Measurements from ENCODE around the gene CYP2S1. TPM values are rescaled to one million over a fixed set of nuclear protein-coding genes. Genes with fewer than 3 reads are reported as not detected.

The CYP2S1 gene
- polyA plus RNA-seq, 6 donors from 2014 or later: not detected

DNA sequence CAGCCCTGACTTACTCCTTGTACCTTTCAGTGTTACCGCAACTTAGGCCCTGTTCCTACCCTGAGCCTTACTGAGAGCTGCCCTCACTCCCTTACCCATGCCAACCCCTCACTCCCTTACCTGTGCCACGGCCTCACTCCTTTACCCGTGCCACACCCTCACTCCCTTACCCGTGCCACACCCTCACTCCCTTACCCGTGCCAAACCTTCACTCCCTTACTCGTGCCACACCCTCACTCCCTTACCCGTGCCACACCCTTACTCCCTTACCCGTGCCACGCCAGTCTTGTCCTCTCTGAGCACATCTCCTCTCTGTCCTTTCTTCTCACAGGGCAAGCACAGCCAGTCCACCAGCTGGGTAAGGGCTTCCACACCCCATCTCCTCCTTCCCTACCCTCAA lies 46.3 kb downstream of the CYP2S1 start:
- peaks cover 0 to 9% (median 0%) of the 10 kb centered on the region in 3 donors for H3K27me3 Mint-ChIP-seq
- H3K4me3 Mint-ChIP-seq: no peak overlapping the region
- DNase-seq (no peak), ATAC-seq (ENCODE audit: low read depth in 2 of 2) (no peak)
- H3K9me3 Mint-ChIP-seq: peaks cover 0 to 5% (median 0%) of the 10 kb centered on the region in 7 donors
- peak overlapping the region in 2 of 6 donors; percentile 18 to 48 for H3K27ac Mint-ChIP-seq
- H3K36me3 Mint-ChIP-seq: no peaks in the 10 kb centered on the region
- H3K4me1 Mint-ChIP-seq: no peaks in the 10 kb centered on the region

DNA sequence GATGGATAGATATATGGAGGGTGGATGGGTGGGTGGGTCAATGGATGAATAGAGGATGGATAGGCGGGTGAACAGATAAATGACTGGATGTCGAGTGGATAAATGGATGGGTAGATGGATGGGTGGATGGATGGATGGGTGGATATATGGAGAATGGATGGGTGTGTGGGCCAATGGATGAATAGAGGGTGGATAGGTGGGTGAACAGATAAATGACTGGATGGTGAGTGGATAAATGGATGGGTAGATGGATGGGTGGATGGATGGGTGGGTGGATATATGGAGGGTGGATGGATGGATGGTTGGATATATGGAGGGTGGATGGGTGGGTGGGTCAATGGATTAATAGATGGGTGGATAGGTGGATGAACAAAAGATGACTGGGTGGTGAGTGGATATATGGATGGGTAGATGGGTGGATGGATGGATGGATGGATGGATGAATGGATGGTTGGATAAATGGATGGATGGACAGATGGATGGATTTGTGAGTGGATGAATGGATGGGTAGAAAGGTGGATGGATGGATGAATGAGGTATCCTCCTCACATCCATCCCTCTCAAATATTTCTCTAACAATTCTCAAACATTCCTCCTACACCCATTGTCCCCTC lies 47.0 kb downstream of the CYP2S1 start:
- no peaks in the 10 kb centered on the region for H3K4me1 Mint-ChIP-seq
- peaks cover 0 to 5% (median 0%) of the 10 kb centered on the region in 7 donors for H3K9me3 Mint-ChIP-seq
- H3K4me3 Mint-ChIP-seq: no peak overlapping the region
- peaks cover 0 to 9% (median 0%) of the 10 kb centered on the region in 3 donors for H3K27me3 Mint-ChIP-seq
- H3K36me3 Mint-ChIP-seq: no peaks in the 10 kb centered on the region
- H3K27ac Mint-ChIP-seq: no peak overlapping the region
- ATAC-seq (ENCODE audit: low read depth in 2 of 2): no peak
- no peak for DNase-seq

DNA sequence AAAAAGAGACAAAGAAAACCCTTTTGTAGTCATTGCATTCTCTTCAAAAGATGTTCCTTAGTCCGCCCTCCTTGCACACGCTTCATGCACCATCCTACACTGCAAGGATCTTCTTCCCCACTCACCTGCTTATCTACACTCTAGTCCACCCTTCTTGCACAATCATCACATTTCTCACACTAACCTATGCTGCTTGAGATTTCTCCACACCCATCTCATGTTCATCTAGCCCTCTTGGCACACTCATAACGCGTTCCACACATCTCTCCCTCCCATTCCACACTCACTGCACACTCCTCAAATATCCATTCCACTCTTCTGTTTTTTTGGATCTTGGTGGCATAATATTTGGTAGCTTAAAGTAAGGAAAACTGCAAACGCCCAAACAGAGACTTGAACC lies 48.8 kb downstream of the CYP2S1 start:
- Mint-ChIP-seq H3K36me3 (no peaks in the 10 kb centered on the region), H3K9me3 (peaks cover 0 to 5% (median 0%) of the 10 kb centered on the region in 7 donors), H3K27me3 (peaks cover 0 to 9% (median 0%) of the 10 kb centered on the region in 3 donors), H3K4me3 (no peak overlapping the region), H3K4me1 (no peaks in the 10 kb centered on the region), H3K27ac (no peak overlapping the region)
- DNase-seq (no peak), ATAC-seq (ENCODE audit: low read depth in 2 of 2) (no peak)

DNA sequence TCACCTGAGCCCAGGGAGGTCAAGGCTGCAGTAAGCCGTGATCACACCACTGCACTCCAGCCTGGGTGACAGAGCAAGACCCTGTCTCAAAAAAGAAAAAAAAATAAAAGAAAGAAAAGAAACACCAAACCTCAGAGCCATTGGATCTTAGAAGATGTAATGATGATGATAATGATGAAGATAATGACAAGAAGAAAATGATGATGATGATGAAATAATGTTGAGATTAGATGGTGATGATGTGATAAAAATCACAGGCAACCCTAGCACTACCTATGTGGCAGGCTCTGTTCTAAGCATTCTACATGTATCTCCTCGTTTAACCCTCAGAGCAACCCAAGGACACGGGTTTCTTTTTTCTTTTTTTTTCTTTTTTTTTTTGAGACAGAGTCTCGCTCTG lies 51.1 kb downstream of the CYP2S1 start:
- Mint-ChIP-seq H3K4me3 (no peak overlapping the region), H3K9me3 (peaks cover 0 to 5% (median 0%) of the 10 kb centered on the region in 7 donors), H3K27me3 (peaks cover 0 to 7% (median 7%) of the 10 kb centered on the region in 3 donors), H3K4me1 (no peaks in the 10 kb centered on the region), H3K27ac (no peak overlapping the region), H3K36me3 (no peaks in the 10 kb centered on the region)
- ATAC-seq (ENCODE audit: low read depth in 2 of 2) (no peak), DNase-seq (no peak)

DNA sequence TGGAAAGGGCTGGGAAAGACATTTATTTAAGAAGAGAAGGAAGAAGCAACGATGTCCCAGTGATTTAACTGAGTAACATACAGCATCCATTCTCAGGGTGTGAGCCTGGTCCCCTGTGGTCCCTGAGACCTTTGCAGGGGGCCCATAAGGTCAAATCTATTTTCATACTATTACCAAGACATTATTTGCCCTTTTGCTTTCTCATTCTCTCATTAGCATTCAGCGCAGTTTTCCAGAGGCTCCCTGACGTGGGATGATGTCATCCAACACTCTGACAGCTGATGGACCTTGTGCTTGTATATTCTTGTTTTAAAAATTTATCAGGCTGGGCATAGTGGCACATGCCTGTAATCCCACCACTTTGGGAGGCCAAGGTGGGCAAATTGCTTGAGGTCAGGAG lies 52.8 kb downstream of the CYP2S1 start:
- H3K36me3 Mint-ChIP-seq: no peaks in the 10 kb centered on the region
- H3K27me3 Mint-ChIP-seq: peaks cover 0 to 14% (median 7%) of the 10 kb centered on the region in 3 donors
- H3K4me1 Mint-ChIP-seq: no peaks in the 10 kb centered on the region
- ATAC-seq (ENCODE audit: low read depth in 2 of 2): no peak
- H3K27ac Mint-ChIP-seq: no peak overlapping the region
- no peaks in the 10 kb centered on the region for H3K9me3 Mint-ChIP-seq
- DNase-seq: no peak
- H3K4me3 Mint-ChIP-seq: no peak overlapping the region

DNA sequence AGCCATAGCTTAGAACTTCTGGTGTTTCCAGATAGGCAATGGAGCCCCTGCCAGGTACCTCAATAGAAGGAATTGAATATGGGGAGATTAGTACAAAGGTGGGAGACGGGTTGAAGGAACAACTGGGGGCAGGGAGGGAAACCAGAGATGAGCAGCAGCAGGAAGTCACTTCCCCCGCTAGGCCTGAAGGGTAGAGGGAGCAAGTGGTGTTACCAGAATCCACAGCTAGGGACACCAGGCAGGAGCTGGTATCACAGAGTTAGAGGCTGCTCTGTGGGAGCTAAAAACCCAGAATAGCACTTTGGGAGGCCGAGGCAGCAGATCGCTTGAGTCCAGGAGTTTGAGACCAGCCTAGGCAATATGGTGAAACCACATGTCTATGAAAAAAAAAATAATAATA lies 55.9 kb downstream of the CYP2S1 start:
- no peaks in the 10 kb centered on the region for H3K9me3 Mint-ChIP-seq
- H3K27me3 Mint-ChIP-seq: peaks cover 0 to 38% (median 27%) of the 10 kb centered on the region in 3 donors
- no peak overlapping the region for H3K4me3 Mint-ChIP-seq
- H3K36me3 Mint-ChIP-seq: no peaks in the 10 kb centered on the region
- peak overlapping the region in 1 of 6 donors; percentile 75 for H3K27ac Mint-ChIP-seq
- DNase-seq (no peak), ATAC-seq (ENCODE audit: low read depth in 2 of 2) (no peak)
- no peaks in the 10 kb centered on the region for H3K4me1 Mint-ChIP-seq

DNA sequence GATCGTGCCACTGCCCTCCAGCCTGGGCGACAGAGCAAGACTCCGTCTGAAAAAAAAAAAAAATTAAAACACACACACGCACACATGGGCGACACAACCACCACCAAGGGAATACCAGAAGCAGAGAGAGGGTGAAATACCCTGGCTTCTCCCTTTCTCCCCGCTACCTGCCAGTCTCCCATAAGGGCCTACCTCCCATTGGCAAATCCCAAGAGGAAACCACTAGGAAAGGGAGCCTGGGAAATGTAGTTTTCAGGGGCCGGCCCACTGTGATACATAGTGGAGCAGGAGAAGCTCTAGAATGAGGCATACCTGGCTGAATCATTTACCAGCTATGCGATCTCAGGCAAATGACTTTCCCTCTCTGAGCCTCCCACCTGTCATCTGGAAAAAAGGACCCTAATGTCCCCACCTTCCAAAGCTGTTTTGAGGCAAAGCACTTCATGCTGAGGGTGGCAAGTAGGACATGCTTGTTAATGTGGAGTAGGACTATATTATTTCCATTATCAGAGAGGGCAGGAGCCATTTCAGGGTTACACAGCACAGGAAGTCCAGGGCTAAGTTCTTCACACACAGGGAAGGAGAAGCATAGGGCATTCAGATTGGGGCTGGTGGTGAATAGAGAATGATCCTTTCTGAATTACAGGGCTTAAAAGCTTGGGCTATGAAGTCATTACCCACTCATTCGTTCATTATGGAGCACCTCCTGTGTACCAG lies 56.8 kb downstream of the CYP2S1 start:
- H3K36me3 Mint-ChIP-seq: no peaks in the 10 kb centered on the region
- H3K27me3 Mint-ChIP-seq: peaks cover 0 to 40% (median 30%) of the 10 kb centered on the region in 3 donors
- H3K4me3 Mint-ChIP-seq: no peak overlapping the region
- no peaks in the 10 kb centered on the region for H3K4me1 Mint-ChIP-seq
- no peak for ATAC-seq (ENCODE audit: low read depth in 2 of 2)
- DNase-seq: no peak
- peak overlapping the region in 1 of 6 donors; percentile 64 for H3K27ac Mint-ChIP-seq
- no peaks in the 10 kb centered on the region for H3K9me3 Mint-ChIP-seq

DNA sequence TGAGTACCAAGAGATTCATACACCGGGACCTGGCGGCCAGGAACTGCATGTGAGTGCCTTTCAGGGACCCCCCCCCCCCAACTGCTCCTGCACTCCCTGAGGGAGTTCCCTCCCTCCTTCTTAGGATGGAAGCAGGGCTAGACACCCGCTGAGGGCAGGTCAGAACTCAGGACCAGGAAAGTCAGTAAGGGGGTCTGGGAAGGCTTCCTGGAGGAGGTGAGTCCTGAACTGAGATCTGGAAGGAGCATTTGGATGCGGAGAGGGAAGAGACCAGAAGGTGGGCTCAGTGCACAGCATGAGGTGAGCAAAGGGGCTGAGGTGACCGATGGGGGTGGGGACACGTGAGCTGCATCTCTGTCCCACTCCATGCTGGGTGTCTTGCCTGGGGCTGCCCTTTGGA lies 60.6 kb downstream of the CYP2S1 start:
- Mint-ChIP-seq H3K4me3 (no peak overlapping the region), H3K36me3 (no peaks in the 10 kb centered on the region), H3K9me3 (no peaks in the 10 kb centered on the region), H3K27me3 (peaks cover 0 to 33% (median 26%) of the 10 kb centered on the region in 3 donors), H3K4me1 (no peaks in the 10 kb centered on the region), H3K27ac (no peak overlapping the region)
- DNase-seq (no peak), ATAC-seq (ENCODE audit: low read depth in 2 of 2) (no peak)

DNA sequence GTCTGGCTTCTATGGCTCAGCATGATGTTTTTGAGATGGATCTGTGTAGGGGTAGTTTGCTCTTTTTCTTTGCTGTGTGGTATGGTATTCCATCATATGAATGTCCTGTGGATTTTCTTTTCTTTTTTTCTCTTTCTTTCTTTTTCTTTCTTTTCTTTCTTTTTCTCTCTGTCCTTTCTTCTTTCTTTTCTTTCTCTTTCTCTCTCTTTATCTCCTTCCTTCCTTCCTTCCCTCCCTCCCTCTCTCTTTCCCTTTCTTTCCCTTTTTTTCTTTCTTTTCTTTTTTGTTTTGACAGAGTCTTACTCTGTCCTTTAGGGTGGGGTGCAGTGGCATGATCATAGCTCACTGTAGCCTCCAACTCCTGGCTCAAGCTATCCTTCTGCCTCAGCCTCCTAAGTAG lies 62.2 kb downstream of the CYP2S1 start:
- no peaks in the 10 kb centered on the region for H3K36me3 Mint-ChIP-seq
- no peak overlapping the region for H3K4me3 Mint-ChIP-seq
- no peaks in the 10 kb centered on the region for H3K4me1 Mint-ChIP-seq
- peak overlapping the region in 2 of 6 donors; percentile 19 to 66 for H3K27ac Mint-ChIP-seq
- DNase-seq (no peak), ATAC-seq (ENCODE audit: low read depth in 2 of 2) (no peak)
- H3K9me3 Mint-ChIP-seq: peaks cover 0 to 2% (median 0%) of the 10 kb centered on the region in 7 donors
- H3K27me3 Mint-ChIP-seq: peaks cover 0 to 33% (median 23%) of the 10 kb centered on the region in 3 donors

Other genes starting within 250 kb of the CYP2S1 start
- not detected for gene CYP2B6, start 201.9 kb upstream of the CYP2S1 start, polyA plus RNA-seq (ENCODE audit: low read depth in 6 of 6)
- not detected for gene CYP2A13, start 104.8 kb upstream of the CYP2S1 start, polyA plus RNA-seq (ENCODE audit: low read depth in 6 of 6)
- under 1 TPM in 1 of 6 donors, not detected in 5; 0.13 TPM for gene CYP2F1, start 78.8 kb upstream of the CYP2S1 start, polyA plus RNA-seq (ENCODE audit: low read depth in 6 of 6)
- 1 to 10 TPM in 1 of 6 donors, under 1 TPM in 4, not detected in 1; 0.05 to 1.4 (median 0.26) TPM for gene AXL, start 26.0 kb downstream of the CYP2S1 start, polyA plus RNA-seq (ENCODE audit: low read depth in 6 of 6)
- gene HNRNPUL1, start 71.2 kb downstream of the CYP2S1 start, polyA plus RNA-seq (ENCODE audit: low read depth in 6 of 6): 10 to 100 TPM; 26.2 to 85.3 (median 54.4) TPM
- 10 to 100 TPM; 19.8 to 37.2 (median 31.7) TPM for gene CCDC97, start 117.0 kb downstream of the CYP2S1 start, polyA plus RNA-seq (ENCODE audit: low read depth in 6 of 6)
- 10 to 100 TPM; 20.1 to 61.9 (median 35.4) TPM for gene TGFB1, start 160.7 kb downstream of the CYP2S1 start, polyA plus RNA-seq (ENCODE audit: low read depth in 6 of 6)
- gene B9D2, start 170.9 kb downstream of the CYP2S1 start, polyA plus RNA-seq (ENCODE audit: low read depth in 6 of 6): 10 to 100 TPM in 5 of 6 donors, 1 to 10 TPM in 1; 3.2 to 17.3 (median 14.3) TPM
- gene TMEM91, start 183.3 kb downstream of the CYP2S1 start, polyA plus RNA-seq (ENCODE audit: low read depth in 6 of 6): 1 to 10 TPM in 5 of 6 donors, not detected in 1; 1.7 to 3.5 (median 2.2) TPM
- gene EXOSC5, start 204.1 kb downstream of the CYP2S1 start, polyA plus RNA-seq (ENCODE audit: low read depth in 6 of 6): 10 to 100 TPM; 48.5 to 74.5 (median 62.6) TPM
- gene BCKDHA, start 204.6 kb downstream of the CYP2S1 start, polyA plus RNA-seq (ENCODE audit: low read depth in 6 of 6): 10 to 100 TPM; 50.3 to 79.8 (median 68.0) TPM
- gene B3GNT8, start 234.2 kb downstream of the CYP2S1 start, polyA plus RNA-seq (ENCODE audit: low read depth in 6 of 6): under 1 TPM in 4 of 6 donors, not detected in 2; 0.26 to 0.93 (median 0.35) TPM
- 10 to 100 TPM; 47.0 to 67.1 (median 57.7) TPM for gene DMAC2, start 246.7 kb downstream of the CYP2S1 start, polyA plus RNA-seq (ENCODE audit: low read depth in 6 of 6)
- not detected for gene ERICH4, start 249.9 kb downstream of the CYP2S1 start, polyA plus RNA-seq (ENCODE audit: low read depth in 6 of 6)